Keratinocyte (primary cell): Measurements from ENCODE around the gene CDAN1.

Experiments used
- CTCF ChIP-seq, 3 experiments: IDR thresholded peaks in 1 of 3; conservative IDR thresholded peaks in 1 of 3; optimal IDR thresholded peaks in 1 of 3; 2 replicates in 2 of 3; 3 replicates in 1 of 3; pipeline versions ENCODE3 to v1.5.1; 2011; ENCODE audit warnings: low read length in 3 of 3, mild to moderate bottlenecking in 3 of 3, moderate library complexity in 2 of 3, control low read depth in 1 of 3, inconsistent platforms in 1 of 3; ENCODE audit not compliant: insufficient read depth in 2 of 3; ENCODE audit errors: extremely low read depth in 1 of 3
- EZH2 ChIP-seq: IDR thresholded peaks from one replicate; pipeline ENCODE4 v1.6.1; 2012; ENCODE audit warnings: inconsistent platforms, mild to moderate bottlenecking, low read length, moderate library complexity

DNA sequence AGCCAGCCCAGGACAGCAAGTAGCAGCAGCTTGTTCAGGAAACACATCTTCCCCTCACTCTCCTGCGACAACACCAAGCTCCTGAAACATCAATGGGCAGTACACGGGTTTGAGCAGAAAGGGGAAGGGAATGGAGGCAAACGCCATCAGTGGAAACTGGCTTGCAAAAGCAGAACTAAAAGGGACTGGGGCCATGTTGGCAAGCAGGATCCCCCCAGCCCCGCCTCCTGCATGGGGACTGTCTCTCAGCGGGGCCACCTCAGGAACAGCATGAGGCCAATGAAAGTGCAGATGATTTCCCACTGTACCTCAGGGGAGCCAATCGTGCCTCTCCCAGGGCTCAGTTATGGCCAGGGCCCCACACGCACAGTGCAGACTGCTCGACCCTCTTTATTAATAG lies 6.8 kb downstream of the CDAN1 start:
- TF ChIP-seq CTCF (optimal IDR thresholded peaks at IDR 0.05 in 1 of 3, IDR thresholded peaks at IDR 0.05 in 1 of 3, conservative IDR thresholded peaks at IDR 0.05 in 1 of 3; ENCODE audit: extremely low read depth in 1 of 3, insufficient read depth in 2 of 3, low read length in 3 of 3), result no peak
- no peak for TF ChIP-seq EZH2
